Parietal lobe (tissue), 2 donors: ENCODE measurements around the gene ZFP92. TPM values are rescaled to one million over a fixed set of nuclear protein-coding genes. Genes with fewer than 3 reads are reported as not detected.

Experiments used
- small RNA-seq: library from RNA; depleted of rRNA; stranded (forward); fragments of <200 nt; gene quantifications from one replicate; pipeline ENCODE3, GENCODE V24; 2014; ENCODE audit warnings: low replicate concordance
- total RNA-seq: library from RNA; depleted of rRNA; stranded (reverse); fragments of >200 nt; gene quantifications from one replicate; pipeline ENCODE4 v1.2.3, GENCODE V29; 2014

Gene ZFP92
- total RNA-seq, result 1.9 TPM

GRCh38 chrX:153411255-153411987 lies at the start of gene ZFP92:
TSS of gene ZFP92 (plus strand) at chrX:153411472. CDS start at chrX:153418323, 6,851 bp downstream.

DNA sequence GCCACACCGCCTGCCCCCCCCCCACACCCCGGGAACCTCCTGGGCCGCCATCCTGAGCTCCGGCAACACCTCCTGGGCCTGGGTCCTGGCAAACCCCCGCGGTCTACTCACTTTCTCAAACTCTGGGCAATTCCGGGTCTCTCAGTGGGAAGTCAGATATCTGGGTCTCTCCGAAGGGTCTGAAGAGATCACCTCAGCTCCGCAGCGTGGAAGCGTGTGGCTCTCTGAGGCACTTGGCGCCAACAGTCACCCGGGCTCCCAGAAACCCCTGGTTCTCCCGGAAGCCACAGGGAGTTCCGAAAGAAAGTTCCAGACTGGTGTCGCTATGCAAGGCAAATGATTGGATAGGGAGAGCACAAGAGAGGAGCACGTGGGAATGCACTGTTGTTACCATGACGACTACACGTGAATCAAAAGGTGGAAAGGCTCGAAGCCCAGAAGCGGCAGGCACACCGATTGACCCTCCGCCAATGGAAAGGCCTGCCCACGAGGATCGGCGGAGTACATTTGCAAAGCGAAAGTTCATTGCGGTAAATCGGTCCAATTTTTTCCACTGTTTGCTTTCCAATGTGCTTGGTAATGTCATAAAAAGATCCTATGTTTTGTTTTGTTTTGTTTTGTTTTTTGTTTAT lies 10.0 kb upstream of the ZFP92 start, which contains the start of gene PNMA6E:
Gene PNMA6E, minus strand, starts transcription at position 218 of the 632 bp plus-strand sequence. CDS start 2,501 bp downstream, outside the sequence.

DNA sequence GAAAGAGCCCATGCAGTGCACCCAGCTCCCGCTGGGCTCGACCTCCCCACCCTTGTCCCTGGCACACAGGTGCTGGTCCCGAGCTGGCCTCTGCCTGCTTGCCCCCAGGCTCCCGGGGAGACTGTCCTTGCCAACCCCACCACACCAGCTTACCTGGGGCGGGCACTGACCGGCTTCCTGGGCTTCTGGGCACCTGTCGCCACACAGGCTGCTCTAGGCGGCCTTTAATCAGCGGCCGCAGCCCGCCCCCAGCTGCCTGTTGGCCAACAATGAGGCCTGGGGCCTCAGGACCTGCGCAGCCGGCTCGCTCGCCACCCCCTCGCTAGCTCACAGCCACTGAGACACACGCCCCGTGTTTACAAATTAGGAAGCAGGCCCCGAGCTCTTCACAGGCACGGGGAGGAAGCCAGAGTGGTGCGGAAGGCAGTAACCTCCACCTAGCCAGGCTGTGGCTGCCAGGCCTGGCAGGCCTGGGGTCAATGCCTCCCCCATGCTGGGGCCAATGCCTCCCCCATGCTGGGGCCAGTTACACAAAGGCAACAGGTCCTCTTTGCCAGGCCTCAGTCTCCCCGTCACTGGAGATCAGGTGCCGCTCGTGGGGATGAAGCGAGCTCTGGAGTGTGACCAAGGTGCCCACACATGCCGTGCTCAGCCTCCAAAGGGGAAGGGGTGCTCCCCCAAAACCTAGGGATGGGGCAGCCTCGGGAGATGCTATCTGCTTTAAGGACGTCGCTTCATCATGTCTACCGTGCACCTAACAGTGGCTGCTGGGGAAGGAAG lies 34.8 kb downstream of the ZFP92 start, which contains the start of gene TREX2:
Gene TREX2, minus strand, starts transcription at position 201 of the 780 bp plus-strand sequence. CDS start 626 bp downstream, outside the sequence.

Small RNA genes lying within 50 kb of the gene (small RNA-seq; reads per million reads assigned to genes)
- not detected for gene RN7SL667P

Other genes with a start within 250 kb of the ZFP92 start
- not detected for gene MAGEA1, start 232.2 kb upstream of the ZFP92 start, total RNA-seq
- not detected for gene PNMA6F, start 89.7 kb upstream of the ZFP92 start, total RNA-seq
- gene ZNF275, start 77.3 kb upstream of the ZFP92 start, total RNA-seq, result 13.8 TPM
- gene PNMA6E, start 10.1 kb upstream of the ZFP92 start, total RNA-seq, result not detected
- 1.9 TPM for gene TREX2, start 34.6 kb downstream of the ZFP92 start, total RNA-seq
- gene HAUS7, start 59.1 kb downstream of the ZFP92 start, total RNA-seq, result 11.0 TPM
- gene BGN, start 83.5 kb downstream of the ZFP92 start, total RNA-seq, result 4.7 TPM
- 11.6 TPM for gene ATP2B3, start 106.2 kb downstream of the ZFP92 start, total RNA-seq
- gene CCNQ, start 187.7 kb downstream of the ZFP92 start, total RNA-seq, result 15.7 TPM
- gene DUSP9, start 235.7 kb downstream of the ZFP92 start, total RNA-seq, result 1.6 TPM